Lower leg skin (tissue), 3 donors: ENCODE data around the gene RASSF1.

Source experiments
- CTCF ChIP-seq, 3 donors: fragments of 450-650 bp; IDR thresholded peaks; one replicate each; pipeline ENCODE4 v1.5.1; 2016; ENCODE audit warnings: antibody characterized with exemption in 3 of 3, mild to moderate bottlenecking in 3 of 3, moderate library complexity in 2 of 3
- POLR2A ChIP-seq, 2 donors: fragments of 450-650 bp; IDR thresholded peaks; one replicate each; pipeline ENCODE4 v1.6.1; 2016 to 2017; ENCODE audit warnings: antibody characterized with exemption in 2 of 2, mild to moderate bottlenecking in 1 of 2, moderate library complexity in 1 of 2

- TF ChIP-seq CTCF (IDR thresholded peaks at IDR 0.05) (no peak), POLR2A (IDR thresholded peaks at IDR 0.05) (no peak)
These were observed 45.9 kb downstream of the RASSF1 start for GRCh38 chr3:50294492-50295403.
